ENCODE data around the gene CREB3L4. TPM values are rescaled to one million over a fixed set of nuclear protein-coding genes. Genes with fewer than 3 reads are reported as not detected.

The CREB3L4 gene
- total RNA-seq, 1 experiment from 2014 or later, result 12.3 TPM

GRCh38 chr1:153938996-153939395 is 28.7 kb upstream of the CREB3L4 start:
- CTCF ChIA-PET, result interaction anchor here (0.7 kb wide), 2 partner anchors 19 to 413 kb away, joined by 3 to 6 read pairs; no protein-coding TSS in a partner anchor
- Histone ChIP-seq H3K27ac (ENCODE audit: low read length) (no peak overlapping the region), H3K36me3 (ENCODE audit: control insufficient read depth, insufficient read depth, low read length) (0 out of 2 replicates have a peak, but pooled peaks cover 6% of the 10 kb centered on the region), H3K27me3 (ENCODE audit: control insufficient read depth, insufficient read depth, low read length) (no peaks in the 10 kb centered on the region), H3K4me1 (ENCODE audit: control insufficient read depth, insufficient read depth, low read length) (no peaks in the 10 kb centered on the region), H3K4me3 (ENCODE audit: low read depth in 2 of 2, low read length in 2 of 2) (no peak overlapping the region), H3K9me3 (ENCODE audit: control insufficient read depth, insufficient read depth, low read depth, low read length) (no peaks in the 10 kb centered on the region)
- BruUV-seq (replicated peaks), result no TSS peak
- in situ Hi-C loops (cut with HindIII; ENCODE audit: low pct_unique_long_range_greater_than_20kb, low sequenced_read_pairs), result no loop called here
- no peak for ATAC-seq
- no peak for DNase-seq (ENCODE audit: low read depth, low spot score)
- POLR2A ChIA-PET, result no interaction called here
- intact Hi-C loops (cut with micrococcal nuclease; ENCODE audit: unreplicated experiment), result no loop called here
- no peak for TF ChIP-seq SIN3A (IDR thresholded peaks at IDR 0.05; ENCODE audit: borderline replicate concordance, insufficient read depth, low read depth, low read length)
- TF ChIP-seq CTCF (IDR thresholded peaks at IDR 0.05), result no peak
- TF ChIP-seq POLR2AphosphoS5 (IDR thresholded peaks at IDR 0.05; ENCODE audit: low read depth, low read length), result no peak
- no peak for TF ChIP-seq REST (IDR thresholded peaks at IDR 0.05; ENCODE audit: insufficient read depth in 1 of 2, low read depth in 2 of 2, low read length in 1 of 2)
- no peak for TF ChIP-seq TCF7L2 (IDR thresholded peaks at IDR 0.05; ENCODE audit: low read depth, low read length)

- POLR2A ChIA-PET, result interaction anchor here (0.8 kb wide), 1 partner anchor 16 kb away, joined by 3 read pairs; no protein-coding TSS in a partner anchor
- CTCF ChIA-PET, result no interaction called here
- intact Hi-C loops (cut with micrococcal nuclease; ENCODE audit: unreplicated experiment), result no loop called here
- no peak for TF ChIP-seq TCF7L2 (IDR thresholded peaks at IDR 0.05; ENCODE audit: low read depth, low read length)
- TF ChIP-seq POLR2AphosphoS5 (IDR thresholded peaks at IDR 0.05; ENCODE audit: low read depth, low read length), result no peak
- ATAC-seq, result no peak
- no peaks in the 10 kb centered on the region for H3K27me3 ChIP-seq (ENCODE audit: control insufficient read depth, insufficient read depth, low read length)
- H3K9me3 ChIP-seq (ENCODE audit: control insufficient read depth, insufficient read depth, low read depth, low read length), result no peaks in the 10 kb centered on the region
- in situ Hi-C loops (cut with HindIII; ENCODE audit: low pct_unique_long_range_greater_than_20kb, low sequenced_read_pairs), result no loop called here
- 0 out of 2 replicates have a peak, but pooled peaks cover 6% of the 10 kb centered on the region for H3K36me3 ChIP-seq (ENCODE audit: control insufficient read depth, insufficient read depth, low read length)
- DNase-seq (ENCODE audit: low read depth, low spot score), result no peak
- no peak overlapping the region for H3K27ac ChIP-seq (ENCODE audit: low read length)
- no peaks in the 10 kb centered on the region for H3K4me1 ChIP-seq (ENCODE audit: control insufficient read depth, insufficient read depth, low read length)
- no peak overlapping the region for H3K4me3 ChIP-seq (ENCODE audit: low read depth in 2 of 2, low read length in 2 of 2)
- BruUV-seq (replicated peaks), result no TSS peak
Measured at GRCh38 chr1:153939476-153939875, 28.2 kb upstream of the CREB3L4 start.

- no peak overlapping the region for H3K4me3 ChIP-seq (ENCODE audit: low read depth in 2 of 2, low read length in 2 of 2)
- ATAC-seq (no peak), DNase-seq (ENCODE audit: low read depth, low spot score) (no peak)
- intact Hi-C loops (cut with micrococcal nuclease; ENCODE audit: unreplicated experiment), result no loop called here
- POLR2A ChIA-PET, result interaction anchor here (0.5 kb wide), 1 partner anchor 628 kb away, joined by 4 read pairs; no protein-coding TSS in a partner anchor
- H3K36me3 ChIP-seq (ENCODE audit: control insufficient read depth, insufficient read depth, low read length), result 0 out of 2 replicates have a peak, but pooled peaks cover 5% of the 10 kb centered on the region
- TF ChIP-seq POLR2AphosphoS5 (IDR thresholded peaks at IDR 0.05; ENCODE audit: low read depth, low read length) (no peak), SIN3A (IDR thresholded peaks at IDR 0.05; ENCODE audit: borderline replicate concordance, insufficient read depth, low read depth, low read length) (no peak), TCF7L2 (IDR thresholded peaks at IDR 0.05; ENCODE audit: low read depth, low read length) (no peak)
- in situ Hi-C loops (cut with HindIII; ENCODE audit: low pct_unique_long_range_greater_than_20kb, low sequenced_read_pairs), result no loop called here
- no peaks in the 10 kb centered on the region for H3K9me3 ChIP-seq (ENCODE audit: control insufficient read depth, insufficient read depth, low read depth, low read length)
- no peak overlapping the region for H3K27ac ChIP-seq (ENCODE audit: low read length)
- BruUV-seq (replicated peaks), result no TSS peak
- peaks cover 7% of the 10 kb centered on the region; the same call in 1 of the 2 replicates for H3K4me1 ChIP-seq (ENCODE audit: control insufficient read depth, insufficient read depth, low read length)
- CTCF ChIA-PET, result interaction anchor here (0.6 kb wide), 1 partner anchor 117 kb away, joined by 3 read pairs; no protein-coding TSS in a partner anchor
- H3K27me3 ChIP-seq (ENCODE audit: control insufficient read depth, insufficient read depth, low read length), result no peaks in the 10 kb centered on the region
Measured at GRCh38 chr1:153940756-153941155, 26.9 kb upstream of the CREB3L4 start.

All from Panc1 (cell line).